Right lobe of liver (tissue), 4 donors: ENCODE data around the gene TANK.

Experiments
- CTCF ChIP-seq, 4 donors: fragments of 200-600 bp in 3 of 4; fragments of 450-650 bp in 1 of 4; IDR thresholded peaks; one replicate each; pipeline versions ENCODE4 v1.5.1 to v1.8.0; 2016 to 2022; ENCODE audit warnings: antibody characterized with exemption in 4 of 4, mild to moderate bottlenecking in 2 of 4
- POLR2A ChIP-seq: fragments of 450-650 bp; IDR thresholded peaks from one replicate; pipeline ENCODE4 v1.6.1; 2017; ENCODE audit warnings: antibody characterized with exemption, mild to moderate bottlenecking
- donor health status: DM: no; HTN: no; CAD: no.
- donor health status: DM: no; HTN: no; CAD: no.
- donor health status: DM: no; HTN: yes; CAD: no.

DNA sequence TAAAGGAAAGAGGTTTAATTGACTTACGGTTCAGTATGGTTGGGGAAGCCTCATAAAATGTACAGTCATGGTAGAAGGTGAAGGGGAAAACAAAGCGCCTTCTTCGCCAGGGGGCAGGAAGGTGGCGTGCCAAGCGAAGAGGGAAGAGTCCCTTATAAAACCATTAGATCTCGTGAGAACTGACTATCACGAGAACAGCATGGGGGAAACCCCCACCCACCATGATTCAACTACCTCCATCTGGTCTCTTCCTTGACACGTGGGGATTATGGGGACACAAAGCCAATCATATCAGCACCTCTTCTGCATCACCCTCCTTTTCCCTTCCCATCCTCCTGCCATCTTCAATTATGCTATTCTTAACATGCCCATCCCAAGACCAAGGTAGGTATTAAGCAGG, 29.9 kb upstream of the TANK start:
- TF ChIP-seq POLR2A, result no peak
- TF ChIP-seq CTCF (IDR thresholded peaks at IDR 0.05), result no peak
